ENCODE data around the gene CPVL. TPM values are rescaled to one million over a fixed set of nuclear protein-coding genes. Genes with fewer than 3 reads are reported as not detected.

CPVL gene
- total and polyA plus RNA-seq, 4 donors = 16.6 to 34.8 (median 17.6) TPM

DNA sequence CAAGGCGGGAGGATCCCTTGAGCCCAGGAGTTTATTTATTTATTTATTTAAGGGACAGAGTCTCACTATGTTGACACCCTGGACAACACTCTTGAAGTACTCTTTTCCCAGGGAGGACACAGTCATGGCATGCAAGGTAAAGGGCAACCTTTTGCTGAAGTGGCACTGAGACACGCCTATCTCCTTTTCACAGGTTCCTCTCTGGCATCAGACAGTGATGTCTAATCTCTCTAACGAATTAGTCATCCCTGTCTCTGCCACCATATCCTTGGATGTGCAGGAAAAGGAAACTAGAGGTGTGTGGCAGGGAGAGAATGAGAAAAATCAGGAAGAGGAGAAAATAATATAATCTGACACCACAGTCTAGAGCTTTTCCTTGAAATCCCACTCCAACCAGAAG is 19.5 kb downstream of the CPVL start:
- WGBS, 2 donors = 85 to 95% methylated on average over 3 of the region's 3 CpGs
- H3K9ac ChIP-seq (ENCODE audit: insufficient read depth in 1 of 2, low read length in 2 of 2) = no peak overlapping the region
- DNase-seq (no peak), ATAC-seq (ENCODE audit: insufficient read depth, low FRiP score) (no peak)
- no peak overlapping the region for H3K4me3 ChIP-seq
- no peaks in the 10 kb centered on the region for H3K36me3 ChIP-seq (ENCODE audit: control insufficient read depth in 4 of 4, insufficient read depth in 4 of 4, low read length in 4 of 4)
- peaks cover 0 to 8% (median 3%) of the 10 kb centered on the region in 3 donors for H3K27me3 ChIP-seq (ENCODE audit: control insufficient read depth in 3 of 3, insufficient read depth in 3 of 3, low read length in 2 of 3)
- no peaks in the 10 kb centered on the region for H3K9me3 ChIP-seq (ENCODE audit: control insufficient read depth in 4 of 4, insufficient read depth in 3 of 4, low read length in 3 of 4)
- peaks cover 0 to 10% (median 0%) of the 10 kb centered on the region in 5 donors for H3K4me1 ChIP-seq (ENCODE audit: control insufficient read depth in 5 of 5, insufficient read depth in 5 of 5, low read length in 5 of 5)
- no peak overlapping the region for H3K27ac ChIP-seq (ENCODE audit: low read depth in 1 of 2, low read length in 1 of 2)
- TF ChIP-seq, protein P1, sequence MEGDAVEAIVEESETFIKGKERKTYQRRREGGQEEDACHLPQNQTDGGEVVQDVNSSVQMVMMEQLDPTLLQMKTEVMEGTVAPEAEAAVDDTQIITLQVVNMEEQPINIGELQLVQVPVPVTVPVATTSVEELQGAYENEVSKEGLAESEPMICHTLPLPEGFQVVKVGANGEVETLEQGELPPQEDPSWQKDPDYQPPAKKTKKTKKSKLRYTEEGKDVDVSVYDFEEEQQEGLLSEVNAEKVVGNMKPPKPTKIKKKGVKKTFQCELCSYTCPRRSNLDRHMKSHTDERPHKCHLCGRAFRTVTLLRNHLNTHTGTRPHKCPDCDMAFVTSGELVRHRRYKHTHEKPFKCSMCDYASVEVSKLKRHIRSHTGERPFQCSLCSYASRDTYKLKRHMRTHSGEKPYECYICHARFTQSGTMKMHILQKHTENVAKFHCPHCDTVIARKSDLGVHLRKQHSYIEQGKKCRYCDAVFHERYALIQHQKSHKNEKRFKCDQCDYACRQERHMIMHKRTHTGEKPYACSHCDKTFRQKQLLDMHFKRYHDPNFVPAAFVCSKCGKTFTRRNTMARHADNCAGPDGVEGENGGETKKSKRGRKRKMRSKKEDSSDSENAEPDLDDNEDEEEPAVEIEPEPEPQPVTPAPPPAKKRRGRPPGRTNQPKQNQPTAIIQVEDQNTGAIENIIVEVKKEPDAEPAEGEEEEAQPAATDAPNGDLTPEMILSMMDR (IDR thresholded peaks at IDR 0.05; ENCODE audit: control extremely low read depth, extremely low read depth) = no peak

DNA sequence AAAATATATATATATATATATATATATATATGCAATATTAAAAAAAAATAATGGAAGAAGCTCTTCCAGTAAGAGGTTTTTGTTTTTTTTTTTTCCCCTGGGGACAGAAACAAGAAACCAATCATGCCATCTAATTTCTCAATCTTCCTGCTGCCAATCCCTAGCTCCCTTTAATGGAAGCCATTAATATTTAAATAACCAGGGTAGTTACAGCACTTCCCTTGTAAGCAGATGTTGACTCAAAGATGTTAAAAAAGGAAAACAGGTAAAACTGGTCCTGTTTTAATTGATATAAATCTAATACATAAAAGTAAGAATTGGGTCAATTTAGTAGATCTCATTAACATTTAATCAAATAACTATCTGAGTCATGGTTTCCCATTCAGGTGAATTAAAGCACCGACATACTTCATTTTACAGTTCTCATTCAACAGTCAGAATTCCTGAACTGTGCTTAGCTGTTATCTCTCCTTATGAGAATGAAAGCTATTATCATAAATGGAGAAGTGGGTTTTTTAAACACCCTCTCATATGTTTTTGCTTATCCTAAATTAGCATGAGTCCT is 22.6 kb downstream of the CPVL start:
- TF ChIP-seq, protein P1 (IDR thresholded peaks at IDR 0.05; ENCODE audit: control extremely low read depth, extremely low read depth) = no peak
- no peaks in the 10 kb centered on the region for H3K9me3 ChIP-seq (ENCODE audit: control insufficient read depth in 4 of 4, insufficient read depth in 3 of 4, low read length in 3 of 4)
- no peaks in the 10 kb centered on the region for H3K36me3 ChIP-seq (ENCODE audit: control insufficient read depth in 4 of 4, insufficient read depth in 4 of 4, low read length in 4 of 4)
- H3K9ac ChIP-seq (ENCODE audit: insufficient read depth in 1 of 2, low read length in 2 of 2) = no peak overlapping the region
- H3K4me1 ChIP-seq (ENCODE audit: control insufficient read depth in 5 of 5, insufficient read depth in 5 of 5, low read length in 5 of 5) = peaks cover 0 to 10% (median 0%) of the 10 kb centered on the region in 5 donors
- no peak for ATAC-seq (ENCODE audit: insufficient read depth, low FRiP score)
- no peak overlapping the region for H3K4me3 ChIP-seq
- WGBS, 2 donors = 79 to 84% methylated on average over 1 of the region's 1 CpG
- no peak for DNase-seq
- no peak overlapping the region for H3K27ac ChIP-seq (ENCODE audit: low read depth in 1 of 2, low read length in 1 of 2)
- H3K27me3 ChIP-seq (ENCODE audit: control insufficient read depth in 3 of 3, insufficient read depth in 3 of 3, low read length in 2 of 3) = peaks cover 0 to 7% (median 6%) of the 10 kb centered on the region in 3 donors

DNA sequence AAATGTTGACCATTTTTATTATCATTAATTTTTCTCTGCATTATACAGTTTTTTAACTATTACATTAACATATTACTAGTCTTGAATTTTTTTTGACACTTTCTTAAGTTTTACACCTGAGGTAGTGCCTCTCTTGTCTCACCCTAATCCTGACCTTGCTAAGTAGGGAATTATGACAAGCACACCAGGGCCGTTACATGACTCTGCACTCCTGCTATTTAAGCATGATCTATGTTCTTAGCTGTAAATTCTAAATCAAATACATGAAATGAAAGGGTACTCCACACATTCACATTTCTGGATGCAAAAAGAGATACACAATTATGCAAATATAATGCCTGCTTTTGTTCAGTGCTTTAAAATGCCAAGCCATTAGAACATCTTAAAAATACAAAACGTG is 23.6 kb downstream of the CPVL start:
- H3K27ac ChIP-seq (ENCODE audit: low read depth in 1 of 2, low read length in 1 of 2) = no peak overlapping the region
- WGBS, 2 donors = 95% methylated on average over 2 of the region's 2 CpGs
- peaks cover 0 to 7% (median 0%) of the 10 kb centered on the region in 5 donors for H3K4me1 ChIP-seq (ENCODE audit: control insufficient read depth in 5 of 5, insufficient read depth in 5 of 5, low read length in 5 of 5)
- TF ChIP-seq, protein P1 (IDR thresholded peaks at IDR 0.05; ENCODE audit: control extremely low read depth, extremely low read depth) = no peak
- peaks cover 0 to 7% (median 6%) of the 10 kb centered on the region in 3 donors for H3K27me3 ChIP-seq (ENCODE audit: control insufficient read depth in 3 of 3, insufficient read depth in 3 of 3, low read length in 2 of 3)
- H3K36me3 ChIP-seq (ENCODE audit: control insufficient read depth in 4 of 4, insufficient read depth in 4 of 4, low read length in 4 of 4) = no peaks in the 10 kb centered on the region
- no peaks in the 10 kb centered on the region for H3K9me3 ChIP-seq (ENCODE audit: control insufficient read depth in 4 of 4, insufficient read depth in 3 of 4, low read length in 3 of 4)
- DNase-seq = no peak
- no peak overlapping the region for H3K9ac ChIP-seq (ENCODE audit: insufficient read depth in 1 of 2, low read length in 2 of 2)
- no peak overlapping the region for H3K4me3 ChIP-seq
- ATAC-seq (ENCODE audit: insufficient read depth, low FRiP score) = no peak

DNA sequence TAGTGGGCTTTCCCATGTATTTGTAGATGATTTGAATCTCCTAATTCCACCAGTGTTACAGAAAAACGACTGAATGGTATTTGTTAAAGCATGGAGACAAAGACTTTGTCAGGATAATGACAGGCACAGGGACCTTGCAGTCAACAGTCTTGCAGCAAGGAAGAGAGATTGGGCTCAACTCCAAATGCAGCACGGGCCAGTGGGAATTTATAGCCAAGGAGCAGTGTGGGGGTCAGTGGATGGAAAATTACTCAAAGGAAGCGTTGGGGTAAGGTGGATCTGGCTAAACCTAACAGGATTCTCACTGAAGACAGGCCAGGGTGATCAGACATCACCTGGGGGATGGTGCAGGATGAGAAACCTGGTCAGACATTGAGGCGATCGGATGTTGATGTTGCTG is 24.3 kb downstream of the CPVL start:
- TF ChIP-seq, protein P1 (IDR thresholded peaks at IDR 0.05; ENCODE audit: control extremely low read depth, extremely low read depth) = no peak
- Histone ChIP-seq H3K9me3 (ENCODE audit: control insufficient read depth in 4 of 4, insufficient read depth in 3 of 4, low read length in 3 of 4) (no peaks in the 10 kb centered on the region), H3K27me3 (ENCODE audit: control insufficient read depth in 3 of 3, insufficient read depth in 3 of 3, low read length in 2 of 3) (peaks cover 0 to 7% (median 6%) of the 10 kb centered on the region in 3 donors), H3K4me3 (no peak overlapping the region), H3K27ac (ENCODE audit: low read depth in 1 of 2, low read length in 1 of 2) (no peak overlapping the region), H3K36me3 (ENCODE audit: control insufficient read depth in 4 of 4, insufficient read depth in 4 of 4, low read length in 4 of 4) (no peaks in the 10 kb centered on the region), H3K4me1 (ENCODE audit: control insufficient read depth in 5 of 5, insufficient read depth in 5 of 5, low read length in 5 of 5) (peaks cover 0 to 5% (median 3%) of the 10 kb centered on the region in 5 donors), H3K9ac (ENCODE audit: insufficient read depth in 1 of 2, low read length in 2 of 2) (no peak overlapping the region)
- ATAC-seq (ENCODE audit: insufficient read depth, low FRiP score) = no peak
- WGBS, 2 donors = 67 to 82% methylated on average over 5 of the region's 5 CpGs
- no peak for DNase-seq

All from lung (tissue), 12 donors.